Measurements from ENCODE around the gene TMEM179B.

- no peak for TF ChIP-seq EP300 (IDR thresholded peaks at IDR 0.05)
- TF ChIP-seq, protein P1, sequence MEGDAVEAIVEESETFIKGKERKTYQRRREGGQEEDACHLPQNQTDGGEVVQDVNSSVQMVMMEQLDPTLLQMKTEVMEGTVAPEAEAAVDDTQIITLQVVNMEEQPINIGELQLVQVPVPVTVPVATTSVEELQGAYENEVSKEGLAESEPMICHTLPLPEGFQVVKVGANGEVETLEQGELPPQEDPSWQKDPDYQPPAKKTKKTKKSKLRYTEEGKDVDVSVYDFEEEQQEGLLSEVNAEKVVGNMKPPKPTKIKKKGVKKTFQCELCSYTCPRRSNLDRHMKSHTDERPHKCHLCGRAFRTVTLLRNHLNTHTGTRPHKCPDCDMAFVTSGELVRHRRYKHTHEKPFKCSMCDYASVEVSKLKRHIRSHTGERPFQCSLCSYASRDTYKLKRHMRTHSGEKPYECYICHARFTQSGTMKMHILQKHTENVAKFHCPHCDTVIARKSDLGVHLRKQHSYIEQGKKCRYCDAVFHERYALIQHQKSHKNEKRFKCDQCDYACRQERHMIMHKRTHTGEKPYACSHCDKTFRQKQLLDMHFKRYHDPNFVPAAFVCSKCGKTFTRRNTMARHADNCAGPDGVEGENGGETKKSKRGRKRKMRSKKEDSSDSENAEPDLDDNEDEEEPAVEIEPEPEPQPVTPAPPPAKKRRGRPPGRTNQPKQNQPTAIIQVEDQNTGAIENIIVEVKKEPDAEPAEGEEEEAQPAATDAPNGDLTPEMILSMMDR (IDR thresholded peaks at IDR 0.05) = no peak
- TF ChIP-seq POLR2A (IDR thresholded peaks at IDR 0.05) = no peak
- no peak for TF ChIP-seq POLR2AphosphoS5 (IDR thresholded peaks at IDR 0.05)
These were observed 7.1 kb downstream of the TMEM179B start for GRCh38 chr11:62794201-62794775.

All from sigmoid colon (tissue), 4 donors.